Erythroblast (primary cell): Measurements from ENCODE around the gene ADAP1.
A peak's percentile ranks its signal among the peaks of the same experiment; 100 is the strongest.
"Not testable (repeated sequence)": the region's sequence is repeated elsewhere in the genome, so short reads cannot be mapped to it uniquely, and the experiment has no call there.

Experiments
- DNase-seq, 2 experiments: peaks; one replicate each; lab custom pipeline; 2025; lab: John Stamatoyannopoulos, UW
- GATA1 ChIP-seq: IDR thresholded peaks from 2 replicates; pipeline ENCODE4 v1.6.1; 2011; ENCODE audit warnings: low read depth, mild to moderate bottlenecking, control low read depth, low read length, moderate library complexity
- POLR2A ChIP-seq: IDR thresholded peaks from 2 replicates; pipeline ENCODE4 v1.6.1; 2011; ENCODE audit warnings: mild to moderate bottlenecking, low read length

Gene ADAP1

GRCh38 chr7:926061-927030 lies 28.1 kb downstream of the ADAP1 start:
- TF ChIP-seq GATA1 (no peak), POLR2A (no peak)
- no peak for DNase-seq

GRCh38 chr7:925601-926000 lies 28.9 kb downstream of the ADAP1 start:
- TF ChIP-seq POLR2A (no peak), GATA1 (no peak)
- no peak for DNase-seq

GRCh38 chr7:924541-925231 lies 29.8 kb downstream of the ADAP1 start:
- DNase-seq, result no peak
- no peak for TF ChIP-seq GATA1
- no peak for TF ChIP-seq POLR2A

GRCh38 chr7:924042-924441 lies 30.4 kb downstream of the ADAP1 start:
- DNase-seq, result not testable (repeated sequence)

- DNase-seq, result peak in 1 of 2 experiments; percentile 31
- TF ChIP-seq POLR2A (peak; percentile 60), GATA1 (no peak)
Observed at GRCh38 chr7:923108-924041, 31.1 kb downstream of the ADAP1 start.

GRCh38 chr7:922334-923107 lies 32.0 kb downstream of the ADAP1 start:
- TF ChIP-seq POLR2A, result no peak
- no peak for DNase-seq

- no peak for DNase-seq
- TF ChIP-seq GATA1 (no peak), POLR2A (no peak)
Observed at GRCh38 chr7:921581-922333, 32.7 kb downstream of the ADAP1 start.

- DNase-seq, result no peak
- TF ChIP-seq POLR2A, result no peak
- no peak for TF ChIP-seq GATA1
Observed at GRCh38 chr7:921071-921461, 33.4 kb downstream of the ADAP1 start.

- no peak for DNase-seq
- TF ChIP-seq GATA1 (no peak), POLR2A (no peak)
Observed at GRCh38 chr7:920351-921070, 34.0 kb downstream of the ADAP1 start.

- DNase-seq, result no peak
- no peak for TF ChIP-seq POLR2A
- no peak for TF ChIP-seq GATA1
Observed at GRCh38 chr7:919924-920341, 34.5 kb downstream of the ADAP1 start.

GRCh38 chr7:919114-919442 lies 35.4 kb downstream of the ADAP1 start:
- no peak for TF ChIP-seq POLR2A
- TF ChIP-seq GATA1, result no peak
- no peak for DNase-seq
